ENCODE results near the gene PSMD8.
"Not testable (repeated sequence)": the region's sequence is repeated elsewhere in the genome, so short reads cannot be mapped to it uniquely, and the experiment has no call there.

PSMD8 gene

DNA sequence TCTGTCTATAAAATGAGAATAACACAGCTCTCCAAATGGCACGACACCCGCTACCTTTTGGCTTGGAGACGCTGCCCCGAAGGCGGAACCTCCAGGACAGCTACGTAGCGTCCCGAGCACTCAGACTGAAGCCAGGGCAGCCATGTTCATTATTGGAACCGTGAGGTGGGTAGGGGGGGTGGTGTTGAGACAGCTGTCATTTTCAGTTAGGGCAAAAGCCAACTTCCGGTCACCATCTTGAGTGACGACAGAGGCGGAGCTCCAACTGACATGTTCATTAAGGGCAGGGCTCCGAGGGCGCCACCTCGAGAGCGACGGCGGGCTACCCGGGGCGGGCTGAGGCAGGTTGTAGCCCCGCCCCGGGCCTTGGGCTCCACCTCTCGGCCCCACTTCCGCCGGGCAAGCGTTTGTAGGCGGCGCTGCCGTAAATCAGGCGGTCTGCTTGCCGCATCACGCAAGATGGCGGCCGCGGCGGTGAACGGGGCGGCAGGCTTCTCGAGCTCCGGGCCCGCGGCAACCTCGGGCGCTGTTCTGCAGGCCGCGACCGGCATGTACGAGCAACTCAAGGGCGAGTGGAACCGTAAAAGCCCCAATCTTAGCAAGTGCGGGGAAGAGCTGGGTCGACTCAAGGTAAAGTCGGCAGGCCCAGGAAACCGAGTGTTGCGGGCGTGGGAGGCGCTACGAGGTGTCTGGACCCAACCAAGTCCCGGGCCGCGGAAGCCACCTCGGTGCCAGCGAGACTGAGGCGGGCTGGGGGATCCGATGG, at the start of gene PSMD8:
PSMD8 (plus strand) TSS at position 240 of the 766 bp plus-strand sequence; CDS start at position 271, 31 bp downstream.
- peak; percentile 100 for DNase-seq (ENCODE audit: low read depth)

DNA sequence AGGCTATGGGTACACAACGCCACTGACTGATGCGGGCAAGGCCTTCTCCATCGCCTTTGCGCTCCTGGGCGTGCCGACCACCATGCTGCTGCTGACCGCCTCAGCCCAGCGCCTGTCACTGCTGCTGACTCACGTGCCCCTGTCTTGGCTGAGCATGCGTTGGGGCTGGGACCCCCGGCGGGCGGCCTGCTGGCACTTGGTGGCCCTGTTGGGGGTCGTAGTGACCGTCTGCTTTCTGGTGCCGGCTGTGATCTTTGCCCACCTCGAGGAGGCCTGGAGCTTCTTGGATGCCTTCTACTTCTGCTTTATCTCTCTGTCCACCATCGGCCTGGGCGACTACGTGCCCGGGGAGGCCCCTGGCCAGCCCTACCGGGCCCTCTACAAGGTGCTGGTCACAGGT, 47.8 kb upstream of the PSMD8 start:
- DNase-seq (ENCODE audit: low read depth), result no peak

- DNase-seq (ENCODE audit: low read depth), result no peak
These were observed 44.7 kb upstream of the PSMD8 start for GRCh38 chr19:38329651-38330050.

DNA sequence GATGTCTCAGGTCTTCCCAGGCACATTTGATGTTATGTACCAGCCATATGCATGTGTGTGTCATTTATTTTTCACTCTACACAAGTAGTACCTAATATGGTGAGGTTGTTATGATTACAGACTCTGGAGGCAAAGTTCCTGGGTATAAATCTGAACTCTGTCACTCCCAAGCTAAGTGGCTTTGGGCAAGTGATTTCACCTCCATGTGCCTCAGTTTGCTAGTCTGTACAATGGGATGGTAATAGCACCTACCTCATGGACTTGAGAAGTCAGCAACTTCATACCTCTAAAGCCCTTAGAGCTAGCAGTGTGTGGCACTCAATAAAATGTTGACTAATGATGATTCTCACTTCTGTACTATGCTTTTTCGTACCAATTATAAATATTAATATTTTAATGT, 42.6 kb upstream of the PSMD8 start:
- no peak for DNase-seq (ENCODE audit: low read depth)

- DNase-seq (ENCODE audit: low read depth), result no peak
These were observed 41.1 kb upstream of the PSMD8 start for GRCh38 chr19:38333245-38333644.

DNA sequence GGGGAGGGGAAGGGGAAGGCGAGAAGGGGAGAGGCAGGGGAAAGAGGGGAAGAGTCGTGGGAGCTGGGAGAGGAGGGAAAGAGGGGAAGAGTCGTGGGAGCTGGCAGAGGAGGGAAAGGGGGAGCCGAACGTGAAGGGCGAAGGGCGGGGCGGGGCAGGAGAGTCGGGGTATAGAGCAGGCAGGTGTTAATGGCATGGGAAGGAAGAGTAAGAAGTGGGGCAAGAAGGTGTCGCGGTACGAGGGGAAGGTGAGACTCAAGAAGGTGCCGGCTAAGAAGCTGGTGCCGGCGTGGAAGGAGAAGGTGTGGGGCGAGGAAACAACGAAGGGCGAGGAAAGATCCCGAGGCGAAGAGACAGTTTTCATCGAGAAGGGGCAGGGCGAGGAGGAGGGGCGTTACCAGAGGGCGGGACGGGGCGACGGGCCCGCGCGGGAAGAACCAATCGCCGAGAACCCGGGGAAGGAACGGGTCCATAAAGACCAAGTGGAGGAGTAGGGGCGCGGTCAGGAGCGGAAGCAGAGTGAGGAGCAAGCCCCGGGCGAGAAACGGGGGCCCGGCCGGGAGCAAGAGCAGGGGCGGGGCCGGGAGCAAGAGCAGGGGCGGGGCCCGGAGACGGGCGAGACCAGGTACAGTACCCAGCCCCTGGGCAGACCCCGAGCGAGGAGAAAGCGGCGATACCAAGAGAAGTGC, 38.3 kb upstream of the PSMD8 start:
- peak; percentile 97 for DNase-seq (ENCODE audit: low read depth)

DNA sequence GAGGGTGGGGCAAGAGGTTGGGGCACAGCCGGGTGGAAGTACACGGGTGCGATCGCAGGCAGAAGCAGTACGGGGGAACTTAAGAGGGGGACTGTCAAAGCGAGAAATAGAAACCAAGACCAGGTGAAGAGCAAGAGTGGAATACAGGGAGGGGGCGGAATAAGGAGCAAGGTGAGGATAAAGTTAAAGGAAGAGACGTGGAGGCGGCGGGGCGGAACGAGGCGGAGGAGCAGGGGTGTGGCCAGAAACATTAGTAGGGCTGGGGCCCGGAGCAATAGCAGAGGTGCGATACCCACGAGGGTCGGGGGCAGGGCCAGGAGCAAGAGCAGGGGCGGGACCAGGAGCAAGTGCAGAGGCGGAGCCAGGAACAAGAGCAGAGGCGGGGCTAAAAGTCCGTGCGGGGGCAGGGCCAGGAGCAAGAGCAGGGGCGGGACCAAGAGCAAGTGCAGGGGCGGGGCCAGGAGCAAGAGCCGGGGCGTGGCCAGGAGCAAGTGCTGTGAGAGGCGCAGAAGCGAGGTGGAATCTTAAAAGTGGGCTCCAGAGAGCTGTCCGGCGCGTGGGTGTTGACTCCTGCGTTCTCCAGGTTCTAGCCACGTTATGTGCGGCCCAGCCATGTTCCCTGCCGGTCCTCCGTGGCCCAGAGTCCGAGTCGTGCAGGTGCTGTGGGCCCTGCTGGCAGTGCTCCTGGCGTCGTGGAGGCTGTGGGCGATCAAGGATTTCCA, 37.6 kb upstream of the PSMD8 start:
- peak; percentile 93 for DNase-seq (ENCODE audit: low read depth)

- DNase-seq (ENCODE audit: low read depth), result no peak
These were observed 37.1 kb upstream of the PSMD8 start for GRCh38 chr19:38337360-38337653.

DNA sequence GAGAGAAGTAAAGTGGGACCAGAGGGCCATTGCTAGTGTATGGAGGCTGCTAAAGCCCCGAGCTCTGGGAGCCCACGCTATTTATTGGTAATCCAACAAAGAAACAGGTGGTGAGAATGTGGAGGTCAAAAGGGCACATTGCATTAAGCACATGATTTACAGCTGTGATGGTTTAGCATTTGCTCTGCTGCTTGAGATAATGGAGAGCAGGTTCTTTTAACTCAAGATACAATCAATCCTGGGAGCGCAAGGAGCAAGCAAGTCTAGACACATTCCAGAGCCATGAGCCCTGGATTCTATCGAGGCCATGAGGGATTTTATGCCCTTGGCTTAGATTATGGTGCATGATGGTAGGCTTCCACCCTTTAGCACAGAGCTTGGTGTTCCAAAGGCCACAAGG, 35.4 kb upstream of the PSMD8 start:
- not testable (repeated sequence) for DNase-seq (ENCODE audit: low read depth)

DNA sequence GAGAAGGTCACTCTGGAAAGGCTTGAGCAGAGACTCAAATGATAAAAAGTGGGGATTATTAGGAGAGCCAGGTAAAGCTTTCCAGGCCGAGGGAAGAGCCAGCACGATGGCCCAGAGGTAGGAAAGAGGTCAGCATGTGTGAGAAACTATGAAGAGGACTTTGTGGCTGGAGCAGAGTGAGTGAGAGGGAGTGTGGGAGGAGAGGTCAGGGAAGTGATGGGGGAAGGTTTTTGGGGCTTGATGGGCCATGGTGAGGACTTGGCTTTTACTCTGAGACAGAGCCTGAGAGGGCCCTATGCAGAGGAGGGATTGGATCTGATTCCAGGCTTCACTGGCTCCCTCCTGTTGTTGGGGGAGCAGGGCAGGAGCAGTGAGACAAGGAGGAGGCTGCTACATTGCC, 33.4 kb upstream of the PSMD8 start:
- DNase-seq (ENCODE audit: low read depth), result no peak

- DNase-seq (ENCODE audit: low read depth), result no peak
These were observed 27.5 kb upstream of the PSMD8 start for GRCh38 chr19:38346837-38347236.

GRCh38 chr19:38350883-38351282, 23.5 kb upstream of the PSMD8 start:
- DNase-seq (ENCODE audit: low read depth), result no peak

- no peak for DNase-seq (ENCODE audit: low read depth)
These were observed 22.4 kb upstream of the PSMD8 start for GRCh38 chr19:38351865-38352395.

GRCh38 chr19:38352611-38353010, 21.8 kb upstream of the PSMD8 start:
- no peak for DNase-seq (ENCODE audit: low read depth)

DNA sequence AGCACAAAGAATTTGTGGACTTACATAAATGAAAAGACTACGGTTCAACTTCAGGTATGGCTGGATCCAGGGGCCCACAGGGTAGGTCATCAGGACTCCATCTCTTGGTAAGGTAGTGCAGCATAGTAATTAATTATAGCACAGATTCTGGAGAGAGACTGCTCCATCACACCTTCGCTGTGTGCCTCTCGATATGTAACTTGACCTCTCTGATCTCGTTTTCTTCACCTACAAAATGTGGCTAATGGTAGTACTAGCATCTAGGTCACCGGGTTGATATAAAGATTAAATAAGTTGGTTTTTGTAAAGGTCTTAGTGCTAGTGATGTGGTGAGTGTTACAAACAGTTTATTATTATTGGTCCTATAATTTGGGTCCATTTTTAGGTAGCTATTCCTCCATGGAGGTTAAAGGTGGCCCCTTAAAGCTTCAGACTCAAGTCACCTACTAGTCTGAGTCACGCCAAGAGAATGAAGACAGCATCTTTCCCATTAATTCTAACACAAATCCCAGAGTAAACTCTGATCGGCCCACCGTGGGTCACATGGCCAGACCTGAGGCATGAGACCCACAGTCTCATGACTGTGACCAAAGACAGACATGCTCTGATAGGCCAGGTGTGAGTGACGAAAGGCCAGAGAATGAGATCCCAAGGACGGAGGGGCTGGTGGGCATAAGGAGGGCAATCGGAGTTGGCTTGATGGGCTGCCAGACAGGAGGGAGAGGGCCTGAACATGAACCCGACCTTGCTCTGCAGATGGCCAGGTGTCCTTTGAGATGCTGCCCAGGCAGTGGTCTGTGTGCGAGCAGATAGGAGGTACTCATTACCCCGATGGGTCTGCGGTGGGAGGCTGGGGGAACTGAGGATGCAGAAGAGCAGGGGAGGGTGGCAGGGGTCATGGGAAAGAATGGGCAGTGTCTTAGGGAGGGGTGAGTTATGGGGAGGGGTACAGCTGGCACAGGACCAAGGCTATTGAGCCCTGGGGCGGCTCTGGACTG, 18.3 kb upstream of the PSMD8 start:
- DNase-seq (ENCODE audit: low read depth), result no peak

DNA sequence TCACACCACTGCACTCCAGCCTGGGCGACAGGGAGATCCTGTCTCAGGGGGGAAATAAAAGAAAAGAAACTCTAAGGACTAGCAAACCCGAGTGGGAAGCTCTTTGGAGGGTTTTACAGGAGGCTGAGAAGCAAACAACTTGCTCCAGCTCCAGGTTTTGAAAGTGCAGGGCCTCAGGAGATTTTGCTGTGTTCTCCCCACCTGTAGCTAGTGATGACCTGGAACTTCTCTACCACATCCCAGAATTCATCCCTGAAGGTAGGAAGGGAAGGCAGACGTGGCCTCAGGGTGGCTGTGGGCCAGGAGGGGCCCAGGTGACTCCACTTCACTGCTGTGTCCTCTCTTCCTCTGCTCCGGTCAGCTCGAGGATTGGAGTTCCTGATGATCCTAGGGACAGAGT, 16.3 kb upstream of the PSMD8 start:
- no peak for DNase-seq (ENCODE audit: low read depth)

DNA sequence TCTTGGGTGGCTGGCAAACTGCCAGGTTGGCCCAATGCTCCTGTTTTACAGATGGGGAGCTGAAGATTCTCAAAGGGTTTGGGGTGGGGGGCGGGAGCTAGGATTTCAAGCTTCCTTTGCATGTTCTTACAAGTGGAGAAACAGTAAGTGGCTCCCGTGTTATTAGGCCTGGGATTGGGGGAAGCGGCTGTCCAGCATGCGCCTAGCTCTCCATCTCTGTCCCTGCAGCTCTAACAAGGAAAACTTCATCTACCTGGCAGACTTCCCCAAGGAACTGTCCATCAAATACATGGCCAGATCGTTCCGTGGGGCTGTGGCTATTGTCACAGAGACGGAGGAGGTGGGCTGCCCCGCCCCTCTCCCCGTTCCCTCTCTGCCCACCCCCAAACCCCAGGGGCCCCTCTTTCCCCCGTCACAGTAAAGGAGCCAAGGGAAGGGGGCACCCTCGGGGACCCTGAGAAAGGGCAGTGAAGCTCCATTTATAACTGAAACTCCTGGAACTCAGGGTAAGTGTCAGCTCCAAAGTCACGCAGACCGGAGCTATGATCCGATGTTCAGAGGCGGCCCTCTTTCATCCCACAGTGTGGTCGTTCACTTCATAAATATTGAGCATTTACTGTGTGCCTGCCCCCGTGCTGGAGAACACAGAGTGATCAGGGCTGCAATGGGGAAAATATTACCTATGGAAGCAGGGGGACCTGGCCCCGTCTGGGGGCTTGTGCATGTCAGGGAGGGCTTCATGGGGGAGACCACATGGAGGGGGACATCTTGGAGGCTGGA, 14.9 kb upstream of the PSMD8 start:
- DNase-seq (ENCODE audit: low read depth), result no peak

GRCh38 chr19:38360351-38360750, 14.0 kb upstream of the PSMD8 start:
- no peak for DNase-seq (ENCODE audit: low read depth)

GRCh38 chr19:38360839-38361631, 13.3 kb upstream of the PSMD8 start:
- no peak for DNase-seq (ENCODE audit: low read depth)

DNA sequence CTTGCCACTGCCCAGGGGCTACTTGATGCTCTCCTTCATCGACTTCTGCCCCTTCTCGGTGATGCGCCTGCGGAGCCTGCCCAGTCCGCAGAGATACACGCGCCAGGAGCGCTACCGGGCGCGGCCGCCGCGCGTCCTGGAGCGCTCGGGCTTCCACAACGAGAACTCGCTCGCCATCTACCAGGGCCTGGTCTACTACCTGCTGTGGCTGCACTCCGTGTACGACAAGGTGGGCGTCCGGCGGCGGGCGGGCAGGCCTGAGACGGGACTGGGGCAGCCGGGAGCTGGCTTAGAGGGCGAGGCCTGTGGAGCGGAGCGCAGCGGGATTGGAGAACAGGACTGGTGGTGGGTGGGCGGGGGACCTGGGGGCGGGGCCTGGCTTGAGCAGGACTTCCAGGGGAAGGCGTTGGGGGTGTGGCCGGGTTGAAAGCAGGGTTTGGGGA, 12.7 kb upstream of the PSMD8 start:
- no peak for DNase-seq (ENCODE audit: low read depth)
